ENCODE results near the gene MOB3A.

Gene MOB3A

DNA sequence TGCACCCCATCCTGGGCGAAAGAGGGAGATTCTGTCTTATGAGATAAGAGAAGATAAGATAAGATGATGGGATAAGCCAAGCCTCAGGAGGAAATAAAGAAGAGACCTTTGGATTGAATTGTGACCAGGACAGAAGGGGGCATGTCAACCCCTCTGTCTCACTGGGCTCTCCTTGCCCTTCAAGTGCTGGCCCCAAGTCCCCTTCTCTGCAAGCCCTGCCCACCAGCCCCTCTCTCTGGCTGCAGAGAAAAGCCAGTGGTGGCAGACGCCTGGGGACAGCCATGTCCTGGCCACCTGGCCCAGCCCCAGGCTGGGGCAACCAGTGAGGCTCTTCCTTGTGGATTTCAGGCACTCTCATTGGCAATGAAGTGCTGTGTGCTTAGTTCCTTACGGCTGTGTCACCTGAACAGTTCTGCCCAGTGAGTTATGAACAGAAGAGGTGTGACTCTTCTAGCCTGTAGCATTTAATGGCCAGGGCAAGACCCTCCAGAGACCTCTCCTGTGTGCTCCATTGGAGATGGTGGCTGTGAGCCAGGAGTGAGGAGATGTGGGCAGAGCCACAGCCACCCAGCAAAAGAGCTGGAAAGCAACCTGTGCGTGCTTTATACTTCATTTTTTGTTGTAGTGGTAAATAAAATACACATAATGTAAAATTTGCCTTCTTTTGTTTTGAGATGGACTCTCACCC lies 74.5 kb downstream of the MOB3A start:
- DNase-seq: no peak
